Neural progenitor cell (in vitro differentiated cells): ENCODE data around the gene NAP1L4.

ENCODE experiments used
- CTCF ChIP-seq: fragments of 200-600 bp; sonication (generic); IDR thresholded peaks from 2 replicates; pipeline ENCODE4 v1.5.1; 2017; ENCODE audit warnings: antibody characterized with exemption, mild to moderate bottlenecking
- EZH2 ChIP-seq: fragments of 200-600 bp; sonication (generic); IDR thresholded peaks from 2 replicates; pipeline ENCODE4 v1.6.1; 2017; ENCODE audit warnings: antibody characterized with exemption, mild to moderate bottlenecking, moderate library complexity

GRCh38 chr11:2901854-2902783 lies 90.0 kb downstream of the NAP1L4 start:
- TF ChIP-seq CTCF (no peak), EZH2 (no peak)
